Mesenchymal stem cell (in vitro differentiated cells and primary cell): Measurements from ENCODE around the gene PIGX.
A peak's percentile ranks its signal among the peaks of the same experiment; 100 is the strongest.

ENCODE experiments used
- DNase-seq: peaks from one replicate; pipeline ENCODE4 v3.0.0-alpha.2; 2013
- H2AFZ ChIP-seq: one replicate; pipeline ENCODE4 v1.6.1; 2013; ENCODE audit warnings: low read depth, mild to moderate bottlenecking, control low read depth, inconsistent platforms, low read length, moderate library complexity
- H2AK5ac ChIP-seq: 2 replicates; pipeline ENCODE4 v1.6.1; 2013; ENCODE audit warnings: low read length, moderate library complexity, mild to moderate bottlenecking, inconsistent platforms; ENCODE audit not compliant: severe bottlenecking
- H2BK120ac ChIP-seq: one replicate; pipeline ENCODE4 v1.6.1; 2013; ENCODE audit warnings: low read depth, mild to moderate bottlenecking, inconsistent platforms, low read length, moderate library complexity
- H2BK12ac ChIP-seq, 2 experiments: one replicate each; pipeline ENCODE4 v1.6.1; 2013; ENCODE audit warnings: inconsistent platforms in 2 of 2, low read length in 2 of 2, mild to moderate bottlenecking in 2 of 2, moderate library complexity in 2 of 2, control low read depth in 1 of 2
- H2BK15ac ChIP-seq: one replicate; pipeline ENCODE4 v1.6.1; 2013; ENCODE audit warnings: mild to moderate bottlenecking, low read depth, inconsistent platforms; ENCODE audit not compliant: poor library complexity, severe bottlenecking
- H2BK5ac ChIP-seq: 2 replicates; pipeline ENCODE4 v1.6.1; 2013; ENCODE audit warnings: low read depth, mild to moderate bottlenecking, low read length, control low read depth, inconsistent platforms; ENCODE audit not compliant: poor library complexity, severe bottlenecking
- H3K14ac ChIP-seq, 2 experiments: one replicate each; pipeline ENCODE4 v1.6.1; 2013; ENCODE audit warnings: inconsistent platforms in 2 of 2, low read length in 2 of 2, control low read depth in 1 of 2, mild to moderate bottlenecking in 1 of 2, moderate library complexity in 1 of 2
- H3K18ac ChIP-seq, 2 experiments: one replicate each; pipeline ENCODE4 v1.6.1; 2013; ENCODE audit warnings: inconsistent platforms in 2 of 2, low read length in 2 of 2, control low read depth in 1 of 2, low read depth in 1 of 2, mild to moderate bottlenecking in 1 of 2
- H3K23ac ChIP-seq, 2 experiments: one replicate each; pipeline ENCODE4 v1.6.1; 2013; ENCODE audit warnings: inconsistent platforms in 2 of 2, low read length in 2 of 2, mild to moderate bottlenecking in 2 of 2, moderate library complexity in 2 of 2, control low read depth in 1 of 2
- H3K27ac ChIP-seq: 2 replicates; pipeline ENCODE4 v1.5.1; 2013; ENCODE audit warnings: mild to moderate bottlenecking, moderate library complexity, low read length, control low read depth, inconsistent platforms; ENCODE audit not compliant: poor library complexity, severe bottlenecking
- H3K27me3 ChIP-seq, 2 experiments: 2 replicates each; pipeline versions ENCODE4 v1.6.1 to v1.7.0; 2013; ENCODE audit warnings: low read length in 2 of 2, mild to moderate bottlenecking in 2 of 2, moderate library complexity in 2 of 2, control low read depth in 1 of 2, inconsistent platforms in 1 of 2; ENCODE audit not compliant: control insufficient read depth in 1 of 2, insufficient read depth in 1 of 2
- H3K36me3 ChIP-seq, 2 experiments: 2 replicates each; pipeline versions ENCODE4 v1.6.1 to v1.7.0; 2013; ENCODE audit warnings: low read length in 2 of 2, control low read depth in 1 of 2, inconsistent platforms in 1 of 2, low read depth in 1 of 2, mild to moderate bottlenecking in 1 of 2; ENCODE audit not compliant: insufficient read depth in 2 of 2, control insufficient read depth in 1 of 2
- H3K4ac ChIP-seq, 2 experiments: one replicate each; pipeline ENCODE4 v1.6.1; 2013; ENCODE audit warnings: inconsistent platforms in 2 of 2, low read length in 2 of 2, mild to moderate bottlenecking in 2 of 2, moderate library complexity in 2 of 2, control low read depth in 1 of 2, low read depth in 1 of 2
- H3K4me1 ChIP-seq: 2 replicates; pipeline ENCODE4 v1.6.1; 2013; ENCODE audit warnings: low read depth, low read length, control low read depth; ENCODE audit not compliant: control insufficient read depth, insufficient read depth
- H3K4me2 ChIP-seq: 2 replicates; pipeline ENCODE4 v1.6.1; 2013; ENCODE audit warnings: low read length, mild to moderate bottlenecking, inconsistent platforms; ENCODE audit not compliant: poor library complexity, severe bottlenecking
- H3K4me3 ChIP-seq, 2 experiments: 2 replicates each; pipeline versions ENCODE4 v1.5.1 to v1.7.0; 2013; ENCODE audit warnings: low read length in 2 of 2, mild to moderate bottlenecking in 2 of 2, control low read depth in 1 of 2, low read depth in 1 of 2; ENCODE audit not compliant: insufficient read depth in 1 of 2
- H3K79me1 ChIP-seq: replicated peaks from 2 replicates; pipeline ENCODE4 v1.6.1; 2013; ENCODE audit warnings: mild to moderate bottlenecking, control low read depth, low read length, inconsistent platforms; ENCODE audit not compliant: poor library complexity, severe bottlenecking
- H3K9ac ChIP-seq: 2 replicates; pipeline ENCODE4 v1.7.0; 2013; ENCODE audit warnings: mild to moderate bottlenecking, low read length, moderate library complexity
- H3K9me3 ChIP-seq: 2 replicates; pipeline ENCODE4 v1.7.0; 2013; ENCODE audit warnings: mild to moderate bottlenecking, low read length; ENCODE audit not compliant: control insufficient read depth
- H4K8ac ChIP-seq: one replicate; pipeline ENCODE4 v1.6.1; 2013; ENCODE audit warnings: inconsistent platforms, mild to moderate bottlenecking, low read length, moderate library complexity
- H4K91ac ChIP-seq: one replicate; pipeline ENCODE4 v1.6.1; 2013; ENCODE audit warnings: mild to moderate bottlenecking, low read length, inconsistent platforms
- WGBS: methylation state at CpG from one replicate; pipeline ENCODE4 v1.1.7; 2013; ENCODE audit warnings: mixed read lengths; 5-methylcytosine and 5-hydroxymethylcytosine counted together

PIGX gene

DNA sequence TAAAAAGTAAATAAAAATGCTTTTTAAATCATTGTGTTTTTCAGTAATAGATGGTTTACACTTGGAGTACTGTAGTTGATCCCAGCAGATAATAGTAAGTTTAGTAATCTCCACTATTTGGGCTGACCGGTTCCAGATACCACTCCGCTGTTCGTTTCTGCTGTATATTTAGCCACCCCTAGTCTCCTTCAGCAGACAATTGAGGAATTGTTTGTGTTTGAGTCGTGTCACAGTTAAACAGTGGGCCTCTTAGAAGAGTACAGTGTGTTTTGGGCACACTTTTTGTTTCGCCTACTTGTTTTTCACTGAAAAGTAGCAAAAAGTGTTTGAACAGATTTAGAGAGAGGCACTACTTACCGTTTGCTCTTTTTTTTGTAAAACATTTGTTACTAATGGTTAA lies 60.7 kb downstream of the PIGX start:
- peaks cover 3% of the 10 kb centered on the region for H3K9me3 ChIP-seq
- H2BK120ac ChIP-seq: no peak overlapping the region
- H3K27me3 ChIP-seq: no peaks in the 10 kb centered on the region
- H3K14ac ChIP-seq: no peak overlapping the region
- no peak overlapping the region for H3K27ac ChIP-seq
- H3K23ac ChIP-seq: no peak overlapping the region
- no peak overlapping the region for H3K4ac ChIP-seq
- H3K18ac ChIP-seq: no peak overlapping the region
- no peak overlapping the region for H2BK15ac ChIP-seq
- no peak overlapping the region for H3K9ac ChIP-seq
- no peak overlapping the region for H3K4me2 ChIP-seq
- DNase-seq: no peak
- no peak overlapping the region for H2AFZ ChIP-seq
- no peak overlapping the region for H2AK5ac ChIP-seq
- H3K79me1 ChIP-seq: no peaks in the 10 kb centered on the region
- H4K8ac ChIP-seq: no peak overlapping the region
- no peak overlapping the region for H2BK5ac ChIP-seq
- H3K4me1 ChIP-seq: peaks cover 1% of the 10 kb centered on the region
- H3K36me3 ChIP-seq: peaks cover 8 to 12% of the 10 kb centered on the region in 2 experiments
- WGBS: 83% methylated on average over 3 of the region's 6 CpGs
- H3K4me3 ChIP-seq: no peak overlapping the region
- no peak overlapping the region for H4K91ac ChIP-seq
- H2BK12ac ChIP-seq: no peak overlapping the region

DNA sequence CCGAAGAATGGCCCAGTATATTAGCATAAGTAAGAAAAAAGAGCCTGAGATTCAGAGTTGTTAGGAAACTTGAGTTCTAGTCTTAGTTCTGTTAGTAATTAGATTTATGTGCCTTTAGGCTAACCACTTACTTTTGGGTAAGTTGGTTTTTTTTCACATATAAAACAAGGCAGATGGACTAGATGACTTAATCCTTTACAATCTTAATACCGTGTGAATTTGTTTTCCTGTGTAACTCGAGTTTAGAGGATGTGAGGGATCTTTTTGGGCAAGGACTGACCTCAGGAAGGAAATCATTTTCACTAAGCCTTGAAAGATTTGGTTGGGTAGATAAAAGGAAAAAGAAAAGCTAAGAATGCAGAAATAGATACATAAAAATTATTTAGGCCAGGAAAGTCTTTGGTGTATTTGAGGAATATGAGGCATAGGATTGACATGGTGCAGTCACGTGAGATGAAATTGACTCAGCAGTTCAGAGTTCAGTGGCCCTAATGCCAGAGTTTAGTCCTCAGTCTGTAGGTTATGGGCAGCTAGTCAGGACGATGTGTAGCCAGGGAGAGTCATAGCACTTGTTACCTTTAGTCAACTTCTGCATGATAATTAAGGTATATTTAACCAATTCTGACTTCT lies 62.1 kb downstream of the PIGX start:
- no peaks in the 10 kb centered on the region for H3K79me1 ChIP-seq
- no peaks in the 10 kb centered on the region for H3K27me3 ChIP-seq
- no peak overlapping the region for H2AK5ac ChIP-seq
- no peak overlapping the region for H2AFZ ChIP-seq
- no peak for DNase-seq
- H3K4me3 ChIP-seq: no peak overlapping the region
- no peak overlapping the region for H2BK15ac ChIP-seq
- peaks cover 3% of the 10 kb centered on the region for H3K9me3 ChIP-seq
- no peak overlapping the region for H3K4ac ChIP-seq
- H3K23ac ChIP-seq: no peak overlapping the region
- H4K91ac ChIP-seq: no peak overlapping the region
- H3K4me2 ChIP-seq: no peak overlapping the region
- no peak overlapping the region for H2BK12ac ChIP-seq
- WGBS: 96% methylated on average over 4 of the region's 5 CpGs
- H4K8ac ChIP-seq: no peak overlapping the region
- peaks cover 1% of the 10 kb centered on the region for H3K4me1 ChIP-seq
- peak overlapping the region; percentile 18 for H3K9ac ChIP-seq
- peaks cover 0 to 8% of the 10 kb centered on the region in 2 experiments for H3K36me3 ChIP-seq
- H2BK120ac ChIP-seq: no peak overlapping the region
- no peak overlapping the region for H2BK5ac ChIP-seq
- no peak overlapping the region for H3K18ac ChIP-seq
- H3K27ac ChIP-seq: no peak overlapping the region
- H3K14ac ChIP-seq: no peak overlapping the region

DNA sequence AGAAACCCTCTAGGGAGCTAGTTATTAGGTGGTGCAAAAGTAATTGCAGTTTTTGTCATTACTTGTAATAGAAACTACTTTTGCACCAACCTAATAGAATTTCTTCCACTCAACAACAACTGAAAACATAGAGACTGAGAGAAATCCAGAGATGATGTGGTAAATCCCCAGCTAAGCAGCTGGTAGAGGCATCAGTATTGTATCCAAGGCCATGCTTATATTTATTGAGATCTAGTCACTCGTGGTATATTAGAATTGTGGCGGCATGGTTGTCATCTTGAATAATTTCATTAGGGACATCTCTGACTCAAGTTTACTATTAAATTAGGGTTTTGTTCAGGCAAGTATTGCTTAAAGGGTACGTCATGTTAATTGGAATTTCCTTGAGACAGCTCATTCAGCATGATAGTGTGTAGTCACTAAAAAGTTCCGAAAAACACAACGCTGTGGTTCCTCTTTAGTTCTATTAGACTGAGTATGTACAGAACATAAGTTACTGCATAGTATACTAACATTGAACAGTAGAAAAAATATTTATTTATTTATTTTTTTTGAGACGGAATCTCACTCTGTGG lies 62.8 kb downstream of the PIGX start:
- peaks cover 3% of the 10 kb centered on the region for H3K9me3 ChIP-seq
- no peak overlapping the region for H3K4me3 ChIP-seq
- no peak overlapping the region for H3K4ac ChIP-seq
- no peak overlapping the region for H3K14ac ChIP-seq
- H3K9ac ChIP-seq: no peak overlapping the region
- H3K36me3 ChIP-seq: peaks cover 4 to 9% of the 10 kb centered on the region in 2 experiments
- H2AK5ac ChIP-seq: no peak overlapping the region
- 99% methylated on average over 5 of the region's 6 CpGs for WGBS
- peaks cover 5% of the 10 kb centered on the region for H3K4me1 ChIP-seq
- no peak overlapping the region for H2BK5ac ChIP-seq
- no peak overlapping the region for H4K91ac ChIP-seq
- no peak overlapping the region for H3K27ac ChIP-seq
- H2AFZ ChIP-seq: no peak overlapping the region
- DNase-seq: no peak
- H2BK120ac ChIP-seq: no peak overlapping the region
- peaks cover 2% of the 10 kb centered on the region for H3K79me1 ChIP-seq
- H3K4me2 ChIP-seq: no peak overlapping the region
- H3K18ac ChIP-seq: no peak overlapping the region
- no peak overlapping the region for H4K8ac ChIP-seq
- no peaks in the 10 kb centered on the region for H3K27me3 ChIP-seq
- no peak overlapping the region for H3K23ac ChIP-seq
- no peak overlapping the region for H2BK15ac ChIP-seq
- no peak overlapping the region for H2BK12ac ChIP-seq

- peaks cover 5% of the 10 kb centered on the region for H3K4me1 ChIP-seq
- H3K4me3 ChIP-seq: no peak overlapping the region
- no peak overlapping the region for H3K23ac ChIP-seq
- H2AFZ ChIP-seq: no peak overlapping the region
- no peak overlapping the region for H3K4me2 ChIP-seq
- H3K14ac ChIP-seq: no peak overlapping the region
- peaks cover 3% of the 10 kb centered on the region for H3K9me3 ChIP-seq
- peaks cover 4% of the 10 kb centered on the region for H3K79me1 ChIP-seq
- H3K18ac ChIP-seq: no peak overlapping the region
- DNase-seq: no peak
- no peak overlapping the region for H2BK5ac ChIP-seq
- no peaks in the 10 kb centered on the region for H3K27me3 ChIP-seq
- 98% methylated on average over 8 of the region's 9 CpGs for WGBS
- no peak overlapping the region for H4K91ac ChIP-seq
- no peak overlapping the region for H4K8ac ChIP-seq
- no peak overlapping the region for H3K4ac ChIP-seq
- H3K9ac ChIP-seq: no peak overlapping the region
- peaks cover 8 to 15% of the 10 kb centered on the region in 2 experiments for H3K36me3 ChIP-seq
- H3K27ac ChIP-seq: no peak overlapping the region
- H2AK5ac ChIP-seq: no peak overlapping the region
- no peak overlapping the region for H2BK15ac ChIP-seq
- H2BK120ac ChIP-seq: no peak overlapping the region
- no peak overlapping the region for H2BK12ac ChIP-seq
Observed at GRCh38 chr3:196775938-196776337, 63.8 kb downstream of the PIGX start.
